ENCODE results near the gene MESP2. TPM values are rescaled to one million over a fixed set of nuclear protein-coding genes. Genes with fewer than 3 reads are reported as not detected.
A peak's percentile ranks its signal among the peaks of the same experiment; 100 is the strongest.

The MESP2 gene
- total and polyA plus RNA-seq, 2 of the 13 experiments (the other 11 are each of a cell fraction or from before 2014, with no cell fraction given) = not detected

DNA sequence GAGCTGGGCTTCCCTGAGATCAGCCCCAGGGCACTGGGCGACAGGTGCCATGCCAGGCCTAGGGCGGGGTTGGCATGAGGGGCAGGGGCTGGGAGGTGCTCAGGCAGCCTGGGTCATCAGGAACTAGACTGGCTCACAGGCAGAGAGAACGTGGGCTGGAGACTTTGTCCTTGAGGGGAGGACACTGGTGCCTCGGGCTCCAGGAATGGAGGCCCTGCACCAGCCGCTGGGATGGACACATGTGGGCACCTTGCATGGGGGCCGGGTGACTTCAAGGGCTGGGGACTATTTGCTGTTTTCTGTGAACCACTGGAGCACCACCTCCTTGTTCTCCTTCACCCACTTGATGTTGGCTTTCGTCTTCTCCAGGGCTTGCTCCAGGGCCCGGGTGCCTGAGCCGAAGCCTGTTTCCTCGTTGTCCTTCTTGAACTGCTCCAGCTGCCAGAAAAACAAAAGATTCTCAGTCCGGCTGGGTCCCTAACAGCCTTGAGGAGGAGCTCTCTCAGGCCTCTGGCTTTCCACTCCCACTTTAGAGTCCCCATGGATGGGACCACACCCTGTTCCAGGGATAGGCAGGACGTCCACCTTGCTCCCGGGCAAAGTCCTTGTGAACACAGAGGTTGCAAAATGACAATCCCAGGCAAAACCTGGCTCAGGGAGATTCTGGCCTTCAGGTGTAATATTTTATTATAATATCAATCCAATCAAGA, 9.1 kb downstream of the MESP2 start (continued):
- TF ChIP-seq, protein P1, sequence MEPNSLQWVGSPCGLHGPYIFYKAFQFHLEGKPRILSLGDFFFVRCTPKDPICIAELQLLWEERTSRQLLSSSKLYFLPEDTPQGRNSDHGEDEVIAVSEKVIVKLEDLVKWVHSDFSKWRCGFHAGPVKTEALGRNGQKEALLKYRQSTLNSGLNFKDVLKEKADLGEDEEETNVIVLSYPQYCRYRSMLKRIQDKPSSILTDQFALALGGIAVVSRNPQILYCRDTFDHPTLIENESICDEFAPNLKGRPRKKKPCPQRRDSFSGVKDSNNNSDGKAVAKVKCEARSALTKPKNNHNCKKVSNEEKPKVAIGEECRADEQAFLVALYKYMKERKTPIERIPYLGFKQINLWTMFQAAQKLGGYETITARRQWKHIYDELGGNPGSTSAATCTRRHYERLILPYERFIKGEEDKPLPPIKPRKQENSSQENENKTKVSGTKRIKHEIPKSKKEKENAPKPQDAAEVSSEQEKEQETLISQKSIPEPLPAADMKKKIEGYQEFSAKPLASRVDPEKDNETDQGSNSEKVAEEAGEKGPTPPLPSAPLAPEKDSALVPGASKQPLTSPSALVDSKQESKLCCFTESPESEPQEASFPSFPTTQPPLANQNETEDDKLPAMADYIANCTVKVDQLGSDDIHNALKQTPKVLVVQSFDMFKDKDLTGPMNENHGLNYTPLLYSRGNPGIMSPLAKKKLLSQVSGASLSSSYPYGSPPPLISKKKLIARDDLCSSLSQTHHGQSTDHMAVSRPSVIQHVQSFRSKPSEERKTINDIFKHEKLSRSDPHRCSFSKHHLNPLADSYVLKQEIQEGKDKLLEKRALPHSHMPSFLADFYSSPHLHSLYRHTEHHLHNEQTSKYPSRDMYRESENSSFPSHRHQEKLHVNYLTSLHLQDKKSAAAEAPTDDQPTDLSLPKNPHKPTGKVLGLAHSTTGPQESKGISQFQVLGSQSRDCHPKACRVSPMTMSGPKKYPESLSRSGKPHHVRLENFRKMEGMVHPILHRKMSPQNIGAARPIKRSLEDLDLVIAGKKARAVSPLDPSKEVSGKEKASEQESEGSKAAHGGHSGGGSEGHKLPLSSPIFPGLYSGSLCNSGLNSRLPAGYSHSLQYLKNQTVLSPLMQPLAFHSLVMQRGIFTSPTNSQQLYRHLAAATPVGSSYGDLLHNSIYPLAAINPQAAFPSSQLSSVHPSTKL (CRISPR knock-in tag; IDR thresholded peaks at IDR 0.05) = peak; percentile 72
- TF ChIP-seq HOXA7 (CRISPR knock-in tag; IDR thresholded peaks at IDR 0.05) = no peak
- no peak for TF ChIP-seq IRF2 (CRISPR knock-in tag; IDR thresholded peaks at IDR 0.05)
- TF ChIP-seq ZBTB7B (CRISPR knock-in tag; IDR thresholded peaks at IDR 0.05) = no peak
- TF ChIP-seq, protein P2, sequence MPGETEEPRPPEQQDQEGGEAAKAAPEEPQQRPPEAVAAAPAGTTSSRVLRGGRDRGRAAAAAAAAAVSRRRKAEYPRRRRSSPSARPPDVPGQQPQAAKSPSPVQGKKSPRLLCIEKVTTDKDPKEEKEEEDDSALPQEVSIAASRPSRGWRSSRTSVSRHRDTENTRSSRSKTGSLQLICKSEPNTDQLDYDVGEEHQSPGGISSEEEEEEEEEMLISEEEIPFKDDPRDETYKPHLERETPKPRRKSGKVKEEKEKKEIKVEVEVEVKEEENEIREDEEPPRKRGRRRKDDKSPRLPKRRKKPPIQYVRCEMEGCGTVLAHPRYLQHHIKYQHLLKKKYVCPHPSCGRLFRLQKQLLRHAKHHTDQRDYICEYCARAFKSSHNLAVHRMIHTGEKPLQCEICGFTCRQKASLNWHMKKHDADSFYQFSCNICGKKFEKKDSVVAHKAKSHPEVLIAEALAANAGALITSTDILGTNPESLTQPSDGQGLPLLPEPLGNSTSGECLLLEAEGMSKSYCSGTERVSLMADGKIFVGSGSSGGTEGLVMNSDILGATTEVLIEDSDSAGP (CRISPR knock-in tag; IDR thresholded peaks at IDR 0.05; ENCODE audit: borderline replicate concordance) = no peak
- TF ChIP-seq ZNF567 (CRISPR knock-in tag; IDR thresholded peaks at IDR 0.05; ENCODE audit: borderline replicate concordance) = no peak
- TF ChIP-seq YEATS2 (CRISPR knock-in tag; IDR thresholded peaks at IDR 0.05; ENCODE audit: borderline replicate concordance) = no peak
- TF ChIP-seq MTA1 (CRISPR knock-in tag; IDR thresholded peaks at IDR 0.05; ENCODE audit: borderline replicate concordance) = peak; percentile 62; the same call in 1 of the 2 replicates
- no peak for TF ChIP-seq MATR3 (CRISPR knock-in tag; IDR thresholded peaks at IDR 0.05)
- TF ChIP-seq SNRNP70 (IDR thresholded peaks at IDR 0.05; ENCODE audit: low read depth, low read length) = no peak
- 0 out of 2 replicates have a peak, but pooled peaks have one; percentile 31 for TF ChIP-seq POGZ (CRISPR knock-in tag; IDR thresholded peaks at IDR 0.05)
- no peak for TF ChIP-seq ZMAT3 (CRISPR knock-in tag; conservative IDR thresholded peaks at IDR 0.05)
- no peak for TF ChIP-seq CHCHD3 (CRISPR knock-in tag; IDR thresholded peaks at IDR 0.05)
- no peak for TF ChIP-seq IRX3 (CRISPR knock-in tag; IDR thresholded peaks at IDR 0.05; ENCODE audit: borderline replicate concordance, low read depth)
- no peak for TF ChIP-seq ZNF251 (CRISPR knock-in tag; IDR thresholded peaks at IDR 0.05)
- no peak for TF ChIP-seq RORA (CRISPR knock-in tag; IDR thresholded peaks at IDR 0.05)
- TF ChIP-seq, protein P3, sequence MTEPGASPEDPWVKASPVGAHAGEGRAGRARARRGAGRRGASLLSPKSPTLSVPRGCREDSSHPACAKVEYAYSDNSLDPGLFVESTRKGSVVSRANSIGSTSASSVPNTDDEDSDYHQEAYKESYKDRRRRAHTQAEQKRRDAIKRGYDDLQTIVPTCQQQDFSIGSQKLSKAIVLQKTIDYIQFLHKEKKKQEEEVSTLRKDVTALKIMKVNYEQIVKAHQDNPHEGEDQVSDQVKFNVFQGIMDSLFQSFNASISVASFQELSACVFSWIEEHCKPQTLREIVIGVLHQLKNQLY (CRISPR knock-in tag; IDR thresholded peaks at IDR 0.05) = no peak
- TF ChIP-seq, protein P4, sequence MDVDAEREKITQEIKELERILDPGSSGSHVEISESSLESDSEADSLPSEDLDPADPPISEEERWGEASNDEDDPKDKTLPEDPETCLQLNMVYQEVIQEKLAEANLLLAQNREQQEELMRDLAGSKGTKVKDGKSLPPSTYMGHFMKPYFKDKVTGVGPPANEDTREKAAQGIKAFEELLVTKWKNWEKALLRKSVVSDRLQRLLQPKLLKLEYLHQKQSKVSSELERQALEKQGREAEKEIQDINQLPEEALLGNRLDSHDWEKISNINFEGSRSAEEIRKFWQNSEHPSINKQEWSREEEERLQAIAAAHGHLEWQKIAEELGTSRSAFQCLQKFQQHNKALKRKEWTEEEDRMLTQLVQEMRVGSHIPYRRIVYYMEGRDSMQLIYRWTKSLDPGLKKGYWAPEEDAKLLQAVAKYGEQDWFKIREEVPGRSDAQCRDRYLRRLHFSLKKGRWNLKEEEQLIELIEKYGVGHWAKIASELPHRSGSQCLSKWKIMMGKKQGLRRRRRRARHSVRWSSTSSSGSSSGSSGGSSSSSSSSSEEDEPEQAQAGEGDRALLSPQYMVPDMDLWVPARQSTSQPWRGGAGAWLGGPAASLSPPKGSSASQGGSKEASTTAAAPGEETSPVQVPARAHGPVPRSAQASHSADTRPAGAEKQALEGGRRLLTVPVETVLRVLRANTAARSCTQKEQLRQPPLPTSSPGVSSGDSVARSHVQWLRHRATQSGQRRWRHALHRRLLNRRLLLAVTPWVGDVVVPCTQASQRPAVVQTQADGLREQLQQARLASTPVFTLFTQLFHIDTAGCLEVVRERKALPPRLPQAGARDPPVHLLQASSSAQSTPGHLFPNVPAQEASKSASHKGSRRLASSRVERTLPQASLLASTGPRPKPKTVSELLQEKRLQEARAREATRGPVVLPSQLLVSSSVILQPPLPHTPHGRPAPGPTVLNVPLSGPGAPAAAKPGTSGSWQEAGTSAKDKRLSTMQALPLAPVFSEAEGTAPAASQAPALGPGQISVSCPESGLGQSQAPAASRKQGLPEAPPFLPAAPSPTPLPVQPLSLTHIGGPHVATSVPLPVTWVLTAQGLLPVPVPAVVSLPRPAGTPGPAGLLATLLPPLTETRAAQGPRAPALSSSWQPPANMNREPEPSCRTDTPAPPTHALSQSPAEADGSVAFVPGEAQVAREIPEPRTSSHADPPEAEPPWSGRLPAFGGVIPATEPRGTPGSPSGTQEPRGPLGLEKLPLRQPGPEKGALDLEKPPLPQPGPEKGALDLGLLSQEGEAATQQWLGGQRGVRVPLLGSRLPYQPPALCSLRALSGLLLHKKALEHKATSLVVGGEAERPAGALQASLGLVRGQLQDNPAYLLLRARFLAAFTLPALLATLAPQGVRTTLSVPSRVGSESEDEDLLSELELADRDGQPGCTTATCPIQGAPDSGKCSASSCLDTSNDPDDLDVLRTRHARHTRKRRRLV (CRISPR knock-in tag; IDR thresholded peaks at IDR 0.05) = no peak
